Mesenteric fat pad (tissue), 1 donor: Measurements from ENCODE around the gene MME. TPM values are rescaled to one million over a fixed set of nuclear protein-coding genes. Genes with fewer than 3 reads are reported as not detected.

Experiments used
- DNase-seq: peaks from one replicate; pipeline ENCODE4 v3.0.0-alpha.2; 2020; ENCODE audit warnings: low spot score
- total RNA-seq: library from RNA; stranded (reverse); fragmentation: NEBNext Ultra II Directional; extraction: Animal tissue kit (Norgen Biotek cat#: 25700); gene quantifications from one replicate; pipeline ENCODE4 v1.2.1, GENCODE V29; 2021
- donor health status: DM: yes; HTN: yes; CAD: no.

The MME gene
- total RNA-seq, 1 donor from 2014 or later: 138 TPM

- DNase-seq: no peak
Observed at GRCh38 chr3:155231792-155232191, 151.7 kb downstream of the MME start.

- no peak for DNase-seq
Observed at GRCh38 chr3:155232605-155233004, 152.5 kb downstream of the MME start.

GRCh38 chr3:155233213-155233612 lies 153.1 kb downstream of the MME start:
- DNase-seq: no peak

Other genes starting within 250 kb of the MME start
- not detected for gene STRIT1, start 213.4 kb downstream of the MME start, total RNA-seq